ENCODE measurements around the gene DOLK.

DNA sequence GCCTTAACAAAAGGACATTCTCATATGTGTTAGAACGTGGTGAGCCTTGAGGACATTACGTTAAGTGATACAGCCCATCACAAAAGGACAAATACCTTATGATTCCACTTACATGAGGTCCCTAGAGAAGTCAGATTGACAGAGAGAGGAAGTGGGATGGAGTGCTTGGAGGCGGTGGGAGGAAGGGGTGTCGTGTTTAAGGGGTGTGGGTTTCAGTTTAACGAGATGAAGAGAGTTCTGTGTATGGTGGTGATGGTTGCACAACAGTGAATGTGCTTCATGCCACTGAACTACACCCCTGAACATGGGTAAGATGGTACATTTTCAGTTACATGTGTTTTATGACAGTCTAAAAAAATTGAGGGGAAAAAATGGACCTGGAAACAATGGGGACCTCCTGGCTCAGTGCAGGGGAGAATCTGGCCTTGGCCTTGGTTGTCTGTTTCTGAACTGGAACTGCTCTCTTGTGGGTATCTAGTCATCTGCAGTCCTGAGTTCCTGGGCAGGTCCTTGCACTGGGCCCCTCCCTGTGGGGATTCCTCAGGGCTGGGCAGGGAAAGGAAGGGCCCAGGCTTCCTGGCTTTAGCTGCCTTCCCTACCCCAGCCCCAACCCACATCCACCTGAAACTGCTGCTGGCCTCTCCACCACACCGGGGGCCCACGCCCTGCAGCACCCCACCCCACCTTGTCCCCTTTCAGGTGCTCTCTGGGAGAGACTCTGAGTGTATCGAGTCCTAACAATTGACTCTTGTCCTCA lies 47.7 kb downstream of the DOLK start:
- TF ChIP-seq GATA2 (IDR thresholded peaks at IDR 0.05; ENCODE audit: low read depth, low read length), result no peak
- TF ChIP-seq GATA3 (IDR thresholded peaks at IDR 0.05; ENCODE audit: low read depth, low read length), result no peak
